CD4-positive, alpha-beta T cell treated with Interleukin-6 for 4 hours (primary cell): ENCODE data around the gene TCL1A.
"Not testable (repeated sequence)": the region's sequence is repeated elsewhere in the genome, so short reads cannot be mapped to it uniquely, and the experiment has no call there.

Experiments
- DNase-seq: peaks from one replicate; pipeline ENCODE4 v3.0.0-alpha.2; 2020; ENCODE audit warnings: mixed read lengths

The TCL1A gene

GRCh38 chr14:95674613-95675012 lies 39.3 kb downstream of the TCL1A start:
- no peak for DNase-seq

- DNase-seq: no peak
Measured at GRCh38 chr14:95668235-95668772, 45.6 kb downstream of the TCL1A start.

GRCh38 chr14:95667249-95667693 lies 46.7 kb downstream of the TCL1A start:
- no peak for DNase-seq

GRCh38 chr14:95666450-95666849 lies 47.5 kb downstream of the TCL1A start:
- DNase-seq: no peak

- not testable (repeated sequence) for DNase-seq
Measured at GRCh38 chr14:95665530-95665929, 48.4 kb downstream of the TCL1A start.

- DNase-seq: no peak
Measured at GRCh38 chr14:95664546-95664945, 49.4 kb downstream of the TCL1A start.

GRCh38 chr14:95664066-95664465 lies 49.9 kb downstream of the TCL1A start:
- no peak for DNase-seq

GRCh38 chr14:95663226-95663797 lies 50.6 kb downstream of the TCL1A start:
- DNase-seq: no peak

- no peak for DNase-seq
Measured at GRCh38 chr14:95662376-95663186, 51.3 kb downstream of the TCL1A start.

- no peak for DNase-seq
Measured at GRCh38 chr14:95660651-95661515, 53.0 kb downstream of the TCL1A start.

- no peak for DNase-seq
Measured at GRCh38 chr14:95659990-95660385, 53.9 kb downstream of the TCL1A start.
